HG02970 (cell line): ENCODE measurements around the gene MYBPC3.

ENCODE experiments used
- ATAC-seq: cut with Tn5 transposase; IDR thresholded peaks from one replicate; pipeline ENCODE4 v1.9.1; 2021; ENCODE audit warnings: mild to moderate bottlenecking, moderate library complexity, moderate number of reproducible peaks; ENCODE audit not compliant: unreplicated experiment, low FRiP score

The MYBPC3 gene

GRCh38 chr11:47359162-47359561 lies 6.7 kb upstream of the MYBPC3 start:
- no peak for ATAC-seq

GRCh38 chr11:47358731-47359051 lies 6.2 kb upstream of the MYBPC3 start:
- ATAC-seq, result no peak

- no peak for ATAC-seq
These were observed 5.7 kb upstream of the MYBPC3 start for GRCh38 chr11:47357985-47358730.

GRCh38 chr11:47356998-47357329 lies 4.5 kb upstream of the MYBPC3 start:
- ATAC-seq, result no peak

- no peak for ATAC-seq
These were observed 3.9 kb upstream of the MYBPC3 start for GRCh38 chr11:47356129-47356997.

- no peak for ATAC-seq
These were observed 3.0 kb upstream of the MYBPC3 start for GRCh38 chr11:47355283-47356128.

GRCh38 chr11:47354913-47355282 lies 2.4 kb upstream of the MYBPC3 start:
- no peak for ATAC-seq

- no peak for ATAC-seq
These were observed 1.7 kb upstream of the MYBPC3 start for GRCh38 chr11:47353978-47354774.

- no peak for ATAC-seq
These were observed 1.1 kb downstream of the MYBPC3 start for GRCh38 chr11:47351156-47352126.

GRCh38 chr11:47350315-47350714 lies 2.2 kb downstream of the MYBPC3 start:
- ATAC-seq, result no peak

GRCh38 chr11:47349521-47350095 lies 2.9 kb downstream of the MYBPC3 start:
- ATAC-seq, result no peak

GRCh38 chr11:47348859-47349258 lies 3.6 kb downstream of the MYBPC3 start:
- no peak for ATAC-seq

GRCh38 chr11:47348131-47348802 lies 4.2 kb downstream of the MYBPC3 start:
- no peak for ATAC-seq

- no peak for ATAC-seq
These were observed 5.4 kb downstream of the MYBPC3 start for GRCh38 chr11:47347137-47347536.

- no peak for ATAC-seq
These were observed 6.5 kb downstream of the MYBPC3 start for GRCh38 chr11:47345890-47346563.

- no peak for ATAC-seq
These were observed 9.6 kb downstream of the MYBPC3 start for GRCh38 chr11:47342854-47343253.

- ATAC-seq, result no peak
These were observed 10.3 kb downstream of the MYBPC3 start for GRCh38 chr11:47342036-47342803.
